ENCODE results near the gene MYH14.

DNA sequence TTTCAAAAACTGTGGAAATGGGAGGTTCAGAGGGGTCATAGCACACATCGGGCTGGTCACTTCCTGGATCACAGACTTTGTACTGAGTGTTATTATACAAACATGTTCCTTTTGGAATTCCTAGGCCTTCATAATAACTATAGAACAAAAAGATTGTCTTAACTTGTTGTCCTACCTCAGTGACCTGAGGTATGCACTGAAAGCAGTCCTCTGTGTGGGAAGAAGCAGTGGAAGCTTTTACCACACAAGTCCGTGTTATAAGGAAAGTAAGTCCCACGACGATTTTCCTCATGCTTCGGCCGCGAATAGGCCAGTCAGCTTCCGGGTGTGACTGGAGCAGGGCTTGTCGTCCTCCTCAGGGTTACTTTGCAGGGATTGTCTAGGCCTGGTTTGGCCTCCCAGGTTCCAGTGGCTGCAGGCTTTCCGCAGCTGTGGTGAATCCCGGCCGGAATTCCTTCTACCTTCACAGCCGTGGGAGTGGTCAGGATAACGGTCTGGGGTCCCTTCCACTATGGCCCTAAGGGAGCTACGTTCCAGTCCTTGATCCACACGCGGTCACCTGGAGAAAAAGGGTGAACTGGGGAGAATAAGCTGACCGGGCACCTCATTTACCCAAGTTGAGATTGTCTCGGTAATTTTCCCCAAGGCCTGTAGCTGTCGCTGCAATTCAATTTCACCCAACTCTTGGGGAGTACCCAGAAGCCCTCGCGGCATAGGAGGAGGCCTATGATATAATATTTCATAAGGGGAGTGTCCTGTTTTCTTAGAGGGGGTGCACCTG is 146.0 kb downstream of the MYH14 start:
- TF ChIP-seq, protein P1, sequence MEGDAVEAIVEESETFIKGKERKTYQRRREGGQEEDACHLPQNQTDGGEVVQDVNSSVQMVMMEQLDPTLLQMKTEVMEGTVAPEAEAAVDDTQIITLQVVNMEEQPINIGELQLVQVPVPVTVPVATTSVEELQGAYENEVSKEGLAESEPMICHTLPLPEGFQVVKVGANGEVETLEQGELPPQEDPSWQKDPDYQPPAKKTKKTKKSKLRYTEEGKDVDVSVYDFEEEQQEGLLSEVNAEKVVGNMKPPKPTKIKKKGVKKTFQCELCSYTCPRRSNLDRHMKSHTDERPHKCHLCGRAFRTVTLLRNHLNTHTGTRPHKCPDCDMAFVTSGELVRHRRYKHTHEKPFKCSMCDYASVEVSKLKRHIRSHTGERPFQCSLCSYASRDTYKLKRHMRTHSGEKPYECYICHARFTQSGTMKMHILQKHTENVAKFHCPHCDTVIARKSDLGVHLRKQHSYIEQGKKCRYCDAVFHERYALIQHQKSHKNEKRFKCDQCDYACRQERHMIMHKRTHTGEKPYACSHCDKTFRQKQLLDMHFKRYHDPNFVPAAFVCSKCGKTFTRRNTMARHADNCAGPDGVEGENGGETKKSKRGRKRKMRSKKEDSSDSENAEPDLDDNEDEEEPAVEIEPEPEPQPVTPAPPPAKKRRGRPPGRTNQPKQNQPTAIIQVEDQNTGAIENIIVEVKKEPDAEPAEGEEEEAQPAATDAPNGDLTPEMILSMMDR (IDR thresholded peaks at IDR 0.05), result no peak
- TF ChIP-seq POLR2A (IDR thresholded peaks at IDR 0.05) (no peak), EP300 (IDR thresholded peaks at IDR 0.05) (no peak)
